Gastrocnemius medialis (tissue), 4 donors: ENCODE measurements around the gene OTULIN. TPM values are rescaled to one million over a fixed set of nuclear protein-coding genes. Genes with fewer than 3 reads are reported as not detected.

Experiments used
- ATAC-seq, 2 donors: fragments of 150-250 bp; one replicate each; pipeline ENCODE4 v1.9.1; 2016
- DNase-seq, 2 donors: peaks; one replicate each; pipeline ENCODE4 v3.0.0-alpha.2; 2019
- H3K27ac ChIP-seq, 4 donors: fragments of 200-600 bp; sonication (generic); 1 replicate in 1 of 4; 2 replicates in 3 of 4; pipeline ENCODE4 v1.5.1; 2016 to 2018; ENCODE audit warnings: mild to moderate bottlenecking in 2 of 4, moderate library complexity in 1 of 4
- H3K27me3 ChIP-seq, 3 donors: fragments of 200-600 bp; sonication (generic) in 2 of 3; 1 replicate in 1 of 3; 2 replicates in 2 of 3; pipeline versions ENCODE4 v1.5.1 to v1.6.0; 2016 to 2019; ENCODE audit warnings: mild to moderate bottlenecking in 1 of 3, moderate library complexity in 1 of 3
- H3K36me3 ChIP-seq, 2 donors: fragments of 200-600 bp; sonication (generic) in 1 of 2; one replicate each; pipeline ENCODE4 v1.5.1; 2017 to 2018
- H3K4me1 ChIP-seq, 2 donors: fragments of 200-600 bp; sonication (generic) in 1 of 2; one replicate each; pipeline ENCODE4 v1.5.1; 2016 to 2017; ENCODE audit warnings: mild to moderate bottlenecking in 2 of 2
- H3K4me3 ChIP-seq, 4 donors: fragments of 200-600 bp; sonication (generic) in 3 of 4; 1 replicate in 1 of 4; 2 replicates in 3 of 4; pipeline ENCODE4 v1.5.1; 2016 to 2019; ENCODE audit warnings: mild to moderate bottlenecking in 2 of 4
- H3K9me3 ChIP-seq, 3 donors: fragments of 200-600 bp; sonication (generic) in 2 of 3; 1 replicate in 1 of 3; 2 replicates in 2 of 3; pipeline ENCODE4 v1.5.1; 2016 to 2019
- POLR2A ChIP-seq, 2 donors: fragments of 450-650 bp; IDR thresholded peaks; one replicate each; pipeline ENCODE4 v1.6.1; 2017; ENCODE audit warnings: antibody characterized with exemption in 2 of 2, mild to moderate bottlenecking in 2 of 2, moderate library complexity in 2 of 2
- in situ Hi-C, 4 donors: fragments of 200-750 bp; cut with MboI; loops; one replicate each; pipeline versions ENCODE4 v1.15.0 to v1.8.0; 2017; ENCODE audit warnings: low sequenced_read_pairs in 4 of 4
- intact Hi-C: fragments of 100-400 bp; cut with DNase I; formaldehyde crosslinking; loops from one replicate; pipeline ENCODE4 v1.15.1; 2023; ENCODE audit warnings: low total_unique reads
- total RNA-seq, 4 donors: library from RNA; depleted of rRNA; stranded (reverse); fragments of >200 nt; gene quantifications; one replicate each; pipeline versions ENCODE4 v1.1.0 to v1.2.3, GENCODE V29; 2016
- TF ChIP-seq, protein P1 (sequence below), 5 experiments: fragments of 450-650 bp in 3 of 5; fragments of 200-600 bp in 2 of 5; sonication (generic) in 2 of 5; IDR thresholded peaks in 4 of 5; conservative IDR thresholded peaks in 1 of 5; 1 replicate in 4 of 5; 2 replicates in 1 of 5; pipeline ENCODE4 v1.5.1; 2016 to 2019; ENCODE audit warnings: antibody characterized with exemption in 5 of 5, mild to moderate bottlenecking in 3 of 5, moderate library complexity in 3 of 5

Gene OTULIN
- total RNA-seq, 4 donors from 2014 or later, result 15.1 to 28.3 (median 20.2) TPM

DNA sequence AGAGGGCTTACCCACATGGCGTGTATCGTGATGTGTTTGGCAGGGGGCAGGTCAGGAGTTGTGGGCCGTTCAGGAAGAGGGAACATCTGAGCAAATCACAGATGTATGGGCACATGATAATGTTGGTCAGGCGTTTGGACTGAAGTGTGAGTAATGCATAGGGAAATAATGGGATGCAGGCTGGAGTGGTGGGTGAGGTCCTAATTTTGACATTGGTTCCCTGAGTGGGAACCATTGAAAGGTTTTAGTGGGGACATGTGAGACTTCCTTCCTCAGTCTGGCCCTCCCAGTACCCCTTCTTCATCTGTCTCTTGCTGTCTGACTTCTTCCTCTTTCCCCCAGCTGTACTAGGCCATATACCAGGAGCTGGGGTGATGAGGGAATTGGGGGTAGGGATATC, 7.6 kb downstream of the OTULIN start:
- intact Hi-C loops, result no loop called here
- in situ Hi-C loops, result loop anchor here in 1 of 4 donors (25.0 kb wide), 1 partner anchor 560 kb away; no protein-coding TSS in a partner anchor
- ATAC-seq (no peak), DNase-seq (no peak)
- Histone ChIP-seq H3K36me3 (no peaks in the 10 kb centered on the region), H3K27me3 (no peaks in the 10 kb centered on the region), H3K9me3 (no peaks in the 10 kb centered on the region), H3K4me3 (no peak overlapping the region), H3K4me1 (peaks cover 14 to 21% of the 10 kb centered on the region in 2 donors), H3K27ac (no peak overlapping the region)
- no peak for TF ChIP-seq POLR2A (IDR thresholded peaks at IDR 0.05)
- TF ChIP-seq, protein P1, sequence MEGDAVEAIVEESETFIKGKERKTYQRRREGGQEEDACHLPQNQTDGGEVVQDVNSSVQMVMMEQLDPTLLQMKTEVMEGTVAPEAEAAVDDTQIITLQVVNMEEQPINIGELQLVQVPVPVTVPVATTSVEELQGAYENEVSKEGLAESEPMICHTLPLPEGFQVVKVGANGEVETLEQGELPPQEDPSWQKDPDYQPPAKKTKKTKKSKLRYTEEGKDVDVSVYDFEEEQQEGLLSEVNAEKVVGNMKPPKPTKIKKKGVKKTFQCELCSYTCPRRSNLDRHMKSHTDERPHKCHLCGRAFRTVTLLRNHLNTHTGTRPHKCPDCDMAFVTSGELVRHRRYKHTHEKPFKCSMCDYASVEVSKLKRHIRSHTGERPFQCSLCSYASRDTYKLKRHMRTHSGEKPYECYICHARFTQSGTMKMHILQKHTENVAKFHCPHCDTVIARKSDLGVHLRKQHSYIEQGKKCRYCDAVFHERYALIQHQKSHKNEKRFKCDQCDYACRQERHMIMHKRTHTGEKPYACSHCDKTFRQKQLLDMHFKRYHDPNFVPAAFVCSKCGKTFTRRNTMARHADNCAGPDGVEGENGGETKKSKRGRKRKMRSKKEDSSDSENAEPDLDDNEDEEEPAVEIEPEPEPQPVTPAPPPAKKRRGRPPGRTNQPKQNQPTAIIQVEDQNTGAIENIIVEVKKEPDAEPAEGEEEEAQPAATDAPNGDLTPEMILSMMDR (IDR thresholded peaks at IDR 0.05 in 4 of 5, conservative IDR thresholded peaks at IDR 0.05 in 1 of 5), result no peak

DNA sequence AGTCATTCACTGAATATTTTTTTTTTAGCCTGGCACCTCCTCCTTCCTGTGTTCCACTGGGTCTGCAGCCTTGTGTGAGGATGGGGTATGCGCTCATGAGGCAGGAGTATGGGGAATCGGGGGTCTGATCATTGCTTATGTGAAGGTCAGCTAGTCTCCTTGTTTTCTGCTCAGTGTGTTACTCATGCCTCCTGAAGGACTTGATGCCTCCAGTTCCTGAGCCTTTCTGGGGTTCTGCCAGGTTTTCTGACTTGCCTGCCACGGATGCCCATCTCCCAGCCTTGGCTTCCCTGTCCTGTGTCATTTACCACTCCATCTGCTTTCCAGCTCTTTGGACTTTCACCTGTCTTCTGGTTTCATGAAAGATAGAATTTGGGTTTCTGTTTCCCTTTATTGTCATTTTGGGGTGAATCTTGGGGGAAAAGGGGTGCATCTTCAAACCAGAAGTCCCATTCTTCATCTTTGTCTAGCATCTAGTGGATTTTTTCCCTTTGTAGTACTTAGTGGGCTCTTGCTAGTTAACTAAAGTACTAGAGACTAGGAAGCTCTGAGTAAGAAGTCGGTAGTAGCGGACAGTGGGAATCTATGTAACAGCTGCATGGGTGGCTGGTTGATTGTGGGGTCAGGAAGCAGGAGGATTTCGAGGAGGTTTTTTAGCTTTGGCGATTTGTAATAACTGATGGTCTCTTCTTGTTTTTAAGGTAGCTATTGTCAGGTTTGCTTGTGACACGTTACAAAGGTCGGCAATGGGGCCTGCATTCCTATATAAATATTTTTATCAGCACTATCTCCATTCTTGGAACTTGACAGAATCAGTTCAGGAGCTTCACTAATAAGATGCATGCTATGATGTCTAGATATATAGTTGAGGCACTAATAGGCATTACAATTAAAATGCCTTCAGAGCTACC, 8.2 kb downstream of the OTULIN start:
- Histone ChIP-seq H3K4me3 (no peak overlapping the region), H3K27me3 (no peaks in the 10 kb centered on the region), H3K27ac (no peak overlapping the region), H3K9me3 (no peaks in the 10 kb centered on the region), H3K4me1 (peaks cover 14 to 21% of the 10 kb centered on the region in 2 donors), H3K36me3 (no peaks in the 10 kb centered on the region)
- no peak for ATAC-seq
- in situ Hi-C loops, result loop anchor here in 1 of 4 donors (25.0 kb wide), 1 partner anchor 560 kb away; no protein-coding TSS in a partner anchor
- intact Hi-C loops, result no loop called here
- DNase-seq, result no peak
- no peak for TF ChIP-seq POLR2A (IDR thresholded peaks at IDR 0.05)
- TF ChIP-seq, protein P1 (IDR thresholded peaks at IDR 0.05 in 4 of 5, conservative IDR thresholded peaks at IDR 0.05 in 1 of 5), result no peak

DNA sequence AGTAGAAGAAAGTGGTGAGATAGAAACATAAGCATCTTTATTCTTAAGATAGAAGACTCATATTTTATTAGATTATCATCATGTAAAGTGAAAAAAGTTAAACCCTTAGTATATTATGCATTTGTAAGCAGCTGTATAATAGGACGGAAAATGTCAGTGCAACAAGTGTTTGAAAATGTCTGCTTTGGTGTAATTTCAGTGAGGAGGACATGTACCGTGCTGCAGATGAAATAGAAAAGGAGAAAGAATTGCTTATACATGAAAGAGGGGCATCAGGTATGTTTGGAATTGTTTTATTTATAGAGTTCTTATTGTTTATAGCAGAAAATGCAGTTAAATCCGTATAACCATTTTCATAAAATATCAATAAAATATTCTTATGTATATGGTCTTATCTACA, 8.9 kb downstream of the OTULIN start:
- Histone ChIP-seq H3K4me1 (peaks cover 20 to 27% of the 10 kb centered on the region in 2 donors), H3K4me3 (no peak overlapping the region), H3K27ac (no peak overlapping the region), H3K9me3 (no peaks in the 10 kb centered on the region), H3K27me3 (no peaks in the 10 kb centered on the region), H3K36me3 (no peaks in the 10 kb centered on the region)
- no peak for ATAC-seq
- in situ Hi-C loops (loop anchor here in 1 of 4 donors (25.0 kb wide), 1 partner anchor 561 kb away; no protein-coding TSS in a partner anchor), intact Hi-C loops (no loop called here)
- DNase-seq, result no peak
- no peak for TF ChIP-seq POLR2A (IDR thresholded peaks at IDR 0.05)
- TF ChIP-seq, protein P1 (IDR thresholded peaks at IDR 0.05 in 4 of 5, conservative IDR thresholded peaks at IDR 0.05 in 1 of 5), result no peak

DNA sequence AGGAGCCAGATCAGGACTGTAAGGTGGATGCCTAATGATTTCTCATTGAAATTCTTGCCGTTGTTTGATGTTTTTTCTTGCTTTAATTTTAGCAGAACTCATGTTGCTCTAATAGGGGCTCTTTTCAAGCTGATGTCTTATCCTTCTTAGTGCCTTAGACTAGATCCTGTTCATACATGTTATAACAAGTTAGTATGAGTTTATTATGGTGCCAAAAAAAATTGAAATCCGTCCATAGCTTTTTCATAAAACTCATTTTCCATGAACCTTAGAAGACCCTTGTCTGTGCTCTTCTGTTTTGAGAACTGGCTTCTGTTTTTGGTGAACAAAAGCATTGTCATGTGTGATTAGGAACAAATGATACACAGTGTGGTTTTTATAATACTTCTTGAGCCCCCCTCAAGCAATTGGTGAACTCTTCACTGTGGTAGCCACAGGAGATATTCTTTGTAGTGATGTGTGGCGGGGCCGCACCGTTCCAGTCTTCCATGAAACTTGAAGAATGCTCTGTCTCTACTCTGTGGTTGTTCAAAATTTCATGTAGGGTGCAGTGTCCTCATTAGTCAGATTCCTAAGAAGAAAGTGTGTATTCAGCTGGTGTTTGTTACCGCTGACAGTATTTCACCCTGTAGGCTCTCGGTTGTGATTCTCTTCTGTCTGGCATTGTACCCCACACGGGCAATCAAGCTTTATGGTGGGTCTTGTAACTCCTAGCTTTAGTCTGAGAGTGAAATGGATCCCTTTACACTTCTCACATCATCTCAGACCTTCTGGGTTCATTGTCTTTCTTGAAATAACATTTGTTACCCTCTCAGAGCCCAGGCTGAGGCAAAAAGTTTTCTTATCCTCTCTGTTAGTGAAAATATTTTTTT, 10.7 kb downstream of the OTULIN start:
- no peak for TF ChIP-seq POLR2A (IDR thresholded peaks at IDR 0.05)
- TF ChIP-seq, protein P1 (IDR thresholded peaks at IDR 0.05 in 4 of 5, conservative IDR thresholded peaks at IDR 0.05 in 1 of 5), result no peak
- DNase-seq, result no peak
- in situ Hi-C loops (loop anchor here in 1 of 4 donors (25.0 kb wide), 1 partner anchor 563 kb away; no protein-coding TSS in a partner anchor), intact Hi-C loops (no loop called here)
- Histone ChIP-seq H3K4me1 (peaks cover 26 to 32% of the 10 kb centered on the region in 2 donors), H3K27me3 (no peaks in the 10 kb centered on the region), H3K9me3 (no peaks in the 10 kb centered on the region), H3K4me3 (no peak overlapping the region), H3K36me3 (peaks cover 0 to under 1% of the 10 kb centered on the region in 2 donors), H3K27ac (no peak overlapping the region)
- ATAC-seq, result no peak
